GM12878 (cell line): Measurements from ENCODE around the gene XPNPEP1. TPM values are rescaled to one million over a fixed set of nuclear protein-coding genes. Genes with fewer than 3 reads are reported as not detected.

Experiments
- ATAC-seq: fragments of 200-7000 bp; cut with Tn5 transposase; 3 replicates; pipeline ENCODE4 v1.9.1; 2020; ENCODE audit warnings: mild to moderate bottlenecking, moderate library complexity
- BruUV-seq: library from RNA; stranded (reverse); fragments of 400-500 nt; replicated peaks from 2 replicates; lab custom pipeline; 2021; lab: Mats Ljungman, UMichigan
- CTCF ChIA-PET: fragments of 300-600 bp; sonication (Branson Sonifier 250); formaldehyde crosslinking; extraction: SDS; loops from one replicate; lab custom pipeline; 2021; ENCODE audit warnings: inconsistent platforms; lab: Yijun Ruan, JAX
- POLR2A ChIA-PET: fragments of 350-600 bp; formaldehyde crosslinking; extraction: SDS; loops from one replicate; lab custom pipeline; 2021; ENCODE audit warnings: inconsistent platforms; lab: Charles Lee
- RAD21 ChIA-PET: fragments of 300-600 bp; sonication (Branson Sonifier 250); formaldehyde crosslinking; loops from one replicate; lab custom pipeline; 2023; ENCODE audit warnings: antibody characterized with exemption; ENCODE audit not compliant: unreplicated experiment; lab: Charles Lee
- SMC1A ChIA-PET: fragments of 300-600 bp; sonication (Branson Sonifier 250); formaldehyde crosslinking; loops from one replicate; lab custom pipeline; 2023; ENCODE audit not compliant: unreplicated experiment, uncharacterized antibody; lab: Charles Lee
- DNase-seq: peaks from one replicate; pipeline ENCODE4 v3.0.0-alpha.2; 2011; ENCODE audit warnings: low read depth, low spot score
- FAIRE-seq: peaks from 3 replicates; lab custom pipeline; 2011; peaks lifted over from hg19 to GRCh38; lab: Jason Lieb, UNC
- H2AFZ ChIP-seq: 2 replicates; pipeline ENCODE4 v1.6.0; 2011; ENCODE audit warnings: low read depth, low read length, control low read depth; ENCODE audit not compliant: control insufficient read depth
- H3K27ac ChIP-seq: 2 replicates; pipeline ENCODE4 v1.5.1; 2011; ENCODE audit warnings: control low read depth; ENCODE audit not compliant: control insufficient read depth, insufficient read depth
- H3K27me3 ChIP-seq, 2 experiments: replicated peaks in 1 of 2; 2 replicates each; pipeline versions ENCODE4 v1.6.0 to v1.6.1; 2011; ENCODE audit warnings: low read length in 1 of 2; ENCODE audit not compliant: control insufficient read depth in 2 of 2, insufficient read depth in 2 of 2
- H3K36me3 ChIP-seq, 2 experiments: 2 replicates each; pipeline ENCODE4 v1.5.1; 2011; ENCODE audit warnings: low read length in 1 of 2; ENCODE audit not compliant: control insufficient read depth in 2 of 2, insufficient read depth in 2 of 2
- H3K4me1 ChIP-seq: 2 replicates; pipeline ENCODE4 v1.6.1; 2011; ENCODE audit warnings: mild to moderate bottlenecking, low read length, moderate library complexity, mixed read lengths; ENCODE audit not compliant: control insufficient read depth, insufficient read depth
- H3K4me2 ChIP-seq: 2 replicates; pipeline ENCODE4 v1.6.0; 2011; ENCODE audit warnings: control low read depth; ENCODE audit not compliant: control insufficient read depth, insufficient read depth
- H3K4me3 ChIP-seq: fragments of 200-600 bp; sonication (generic); 2 replicates; pipeline ENCODE4 v1.5.1; 2016
- H3K79me2 ChIP-seq: 2 replicates; pipeline ENCODE4 v1.6.0; 2011; ENCODE audit warnings: low read length; ENCODE audit not compliant: control insufficient read depth, insufficient read depth
- H3K9ac ChIP-seq: 2 replicates; pipeline ENCODE4 v1.8.0; 2011; ENCODE audit warnings: low read length, control low read depth, mixed read lengths; ENCODE audit not compliant: control insufficient read depth, insufficient read depth
- H3K9me3 ChIP-seq: replicated peaks from 3 replicates; pipeline ENCODE4 v1.5.1; 2011; ENCODE audit warnings: mild to moderate bottlenecking, low read length; ENCODE audit not compliant: control insufficient read depth, insufficient read depth
- H4K20me1 ChIP-seq: 2 replicates; pipeline ENCODE4 v1.6.0; 2011; ENCODE audit not compliant: control insufficient read depth, insufficient read depth
- ATF7 ChIP-seq: fragments of 450-650 bp; IDR thresholded peaks from 2 replicates; pipeline ENCODE4 v1.6.1; 2016; ENCODE audit warnings: low read depth, mild to moderate bottlenecking
- BHLHE40 ChIP-seq, 2 experiments: fragments of 450-650 bp in 1 of 2; IDR thresholded peaks; 2 replicates each; pipeline ENCODE4 v1.6.1; 2011 to 2017; ENCODE audit warnings: low read depth in 2 of 2, borderline replicate concordance in 1 of 2, improper control_type of control experiment in 1 of 2, low read length in 1 of 2, mild to moderate bottlenecking in 1 of 2
- BMI1 ChIP-seq: fragments of 450-650 bp; IDR thresholded peaks from 2 replicates; pipeline ENCODE4 v1.6.1; 2016; ENCODE audit warnings: mild to moderate bottlenecking, moderate library complexity, borderline replicate concordance
- CREM ChIP-seq: IDR thresholded peaks from 2 replicates; pipeline ENCODE4 v1.6.1; 2014; ENCODE audit warnings: antibody characterized with exemption, low read depth
- GABPA ChIP-seq: IDR thresholded peaks from 2 replicates; pipeline ENCODE4 v1.6.1; 2014; ENCODE audit warnings: antibody characterized with exemption, low read depth, mild to moderate bottlenecking, inconsistent platforms
- IKZF1 ChIP-seq: fragments of 450-650 bp; conservative IDR thresholded peaks from 2 replicates; pipeline ENCODE4 v1.6.1; 2017; ENCODE audit warnings: antibody characterized with exemption, mild to moderate bottlenecking
- MTA3 ChIP-seq: IDR thresholded peaks from 2 replicates; pipeline ENCODE4 v1.6.1; 2012; ENCODE audit warnings: low read length, inconsistent platforms, borderline replicate concordance
- RBBP5 ChIP-seq: fragments of 200-600 bp; sonication (generic); conservative IDR thresholded peaks from 2 replicates; pipeline ENCODE4 v1.6.1; 2016
- SMAD1 ChIP-seq: fragments of 450-650 bp; IDR thresholded peaks from 2 replicates; pipeline ENCODE4 v1.6.1; 2018; ENCODE audit warnings: mild to moderate bottlenecking, low read depth; ENCODE audit not compliant: partially characterized antibody
- SREBF1 ChIP-seq: IDR thresholded peaks from 2 replicates; pipeline ENCODE4 v1.6.1; 2012; ENCODE audit warnings: mild to moderate bottlenecking, low read length
- SUPT20H ChIP-seq: IDR thresholded peaks from 2 replicates; pipeline ENCODE4 v1.6.1; 2011; ENCODE audit warnings: low read depth, mild to moderate bottlenecking, low read length, moderate library complexity, borderline replicate concordance; ENCODE audit not compliant: control insufficient read depth
- ZBED1 ChIP-seq: IDR thresholded peaks from 2 replicates; pipeline ENCODE4 v1.6.1; 2016; ENCODE audit warnings: borderline replicate concordance
- ZNF274 ChIP-seq: IDR thresholded peaks from one replicate; pipeline ENCODE4 v1.8.0; 2011; ENCODE audit not compliant: insufficient read length, insufficient read depth
- WGBS: methylation state at CpG from one replicate; pipeline ENCODE4 v1.1.6; 2016; ENCODE audit warnings: low lambda C conversion rate; ENCODE audit not compliant: insufficient replicate concordance, insufficient coverage; ENCODE audit errors: missing lambda C conversion rate; 5-methylcytosine and 5-hydroxymethylcytosine counted together
- in situ Hi-C: fragments of 300-500 bp; cut with MboI; formaldehyde crosslinking; loops from 9 replicates; pipeline ENCODE4 v1.14.3; 2018; ENCODE audit warnings: mixed read lengths
- intact Hi-C: fragments of 100-400 bp; cut with micrococcal nuclease; formaldehyde crosslinking; loops from one replicate; pipeline ENCODE4 v1.14.2; 2022; ENCODE audit not compliant: unreplicated experiment
- polyA plus RNA-seq, 11 experiments: library from polyadenylated mRNA; depleted of rRNA in 4 of 11; unstranded in 6 of 11; stranded (reverse) in 5 of 11; fragments of >200 nt; fragmentation: Nextera tagmentation in 4 of 11; fragmentation: Illumina TruSeq in 1 of 11; extraction: Ambion mirVana in 4 of 11; extraction: Trizol in 1 of 11; gene quantifications; 1 replicate in 1 of 11; 2 replicates in 10 of 11; pipeline versions ENCODE4 v1.2.1 to v1.2.3, GENCODE V29; 2011 to 2016; ENCODE audit warnings: inconsistent platforms in 2 of 11, missing spikeins in 2 of 11, low read depth in 1 of 11
- total RNA-seq, 4 experiments: library from RNA; depleted of rRNA in 3 of 4; stranded (reverse); fragments of >200 nt in 3 of 4; fragmentation: Illumina TruSeq in 1 of 4; extraction: Trizol in 1 of 4; gene quantifications; 2 replicates each; pipeline versions ENCODE4 v1.2.1 to v1.2.3, GENCODE V29; 2013 to 2021
- TF ChIP-seq, protein P1 (sequence below): fragments of 150-350 bp; IDR thresholded peaks from 2 replicates; pipeline ENCODE4 v1.6.1; 2014; ENCODE audit warnings: mild to moderate bottlenecking, low read depth, low read length
- TF ChIP-seq, protein P2 (sequence below): fragments of 450-650 bp; IDR thresholded peaks from 2 replicates; pipeline ENCODE4 v1.6.1; 2017; ENCODE audit warnings: mild to moderate bottlenecking, low read depth, inconsistent platforms; ENCODE audit not compliant: poor library complexity, severe bottlenecking

The XPNPEP1 gene
- total and polyA plus RNA-seq, 10 of the 15 experiments (the other 5 are each of a cell fraction or from before 2014, with no cell fraction given), result 22.7 to 108 (median 43.5) TPM

DNA sequence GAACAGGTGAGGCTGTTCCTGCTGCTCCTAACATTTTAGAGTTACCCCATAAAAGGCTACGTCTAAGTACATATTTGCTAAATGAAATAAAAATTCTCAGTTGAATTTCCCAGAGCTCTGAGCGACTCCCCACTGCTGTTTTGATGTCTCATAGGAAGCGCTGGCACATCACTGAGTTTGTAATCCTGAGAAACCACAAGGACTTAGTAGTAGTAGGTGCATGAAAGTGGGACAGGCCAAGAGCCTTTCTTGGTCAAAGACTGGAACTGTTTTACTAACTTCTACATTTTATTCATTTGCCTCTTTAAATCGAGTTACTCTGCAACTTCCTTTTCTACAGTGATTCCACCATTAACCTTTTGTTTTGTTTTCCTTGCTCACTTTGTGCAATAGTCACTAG, 85.9 kb downstream of the XPNPEP1 start:
- WGBS, result 0% methylated on average over 4 of the region's 4 CpGs
- ATAC-seq (no peak), FAIRE-seq (no peak), DNase-seq (no peak)
- intact Hi-C loops (no loop called here), in situ Hi-C loops (no loop called here)
- Histone ChIP-seq H3K4me2 (no peak overlapping the region), H3K36me3 (no peaks in the 10 kb centered on the region), H3K4me3 (no peak overlapping the region), H3K27ac (no peak overlapping the region), H4K20me1 (no peaks in the 10 kb centered on the region), H2AFZ (no peak overlapping the region), H3K4me1 (no peaks in the 10 kb centered on the region), H3K9me3 (no peaks in the 10 kb centered on the region), H3K79me2 (no peaks in the 10 kb centered on the region), H3K27me3 (peaks cover 0 to 2% of the 10 kb centered on the region in 2 experiments; a peak in 2 of 4 replicates), H3K9ac (no peak overlapping the region)
- SMC1A ChIA-PET, result no interaction called here
- RAD21 ChIA-PET, result no interaction called here
- TF ChIP-seq SMAD1 (no peak), ATF7 (no peak), SUPT20H (no peak)
- CTCF ChIA-PET, result interaction anchor here (1.0 kb wide), 1 partner anchor 14 kb away, joined by 3 read pairs; no protein-coding TSS in a partner anchor
- POLR2A ChIA-PET, result no interaction called here
- BruUV-seq, result no TSS peak

DNA sequence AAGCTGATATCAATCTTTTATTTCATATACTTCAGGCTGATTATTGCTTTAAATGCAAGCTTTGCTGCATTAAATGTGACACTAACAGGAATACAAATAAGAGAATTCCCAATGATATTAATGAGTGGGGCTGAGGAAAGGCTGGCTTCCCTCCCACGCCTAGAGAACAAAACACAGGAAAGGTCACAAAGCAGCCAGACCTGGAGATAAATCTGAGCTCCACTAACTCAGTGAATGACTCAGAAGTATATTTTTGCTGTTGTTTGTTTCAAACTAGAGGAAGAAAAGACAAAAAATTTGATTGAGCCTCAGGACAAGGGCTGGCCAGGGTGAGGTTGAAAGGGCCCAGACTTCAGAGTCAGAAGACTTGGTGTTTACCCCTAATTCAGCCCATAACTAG, 88.1 kb downstream of the XPNPEP1 start:
- no TSS peak for BruUV-seq
- DNase-seq, result no peak
- no peak overlapping the region for H3K9ac ChIP-seq
- H3K4me1 ChIP-seq, result no peaks in the 10 kb centered on the region
- ATAC-seq, result no peak
- H3K27me3 ChIP-seq, result peaks cover 0 to 2% of the 10 kb centered on the region in 2 experiments; a peak in 1 of 4 replicates
- H3K4me2 ChIP-seq, result no peak overlapping the region
- H4K20me1 ChIP-seq, result no peaks in the 10 kb centered on the region
- SMC1A ChIA-PET, result no interaction called here
- RAD21 ChIA-PET, result no interaction called here
- no peak overlapping the region for H2AFZ ChIP-seq
- no peaks in the 10 kb centered on the region for H3K9me3 ChIP-seq
- POLR2A ChIA-PET, result no interaction called here
- no peak overlapping the region for H3K27ac ChIP-seq
- WGBS, result 8% methylated on average over 1 of the region's 1 CpG
- H3K79me2 ChIP-seq, result no peaks in the 10 kb centered on the region
- in situ Hi-C loops (no loop called here), intact Hi-C loops (no loop called here)
- FAIRE-seq, result no peak
- H3K4me3 ChIP-seq, result no peak overlapping the region
- CTCF ChIA-PET, result no interaction called here
- H3K36me3 ChIP-seq, result no peaks in the 10 kb centered on the region
- no peak for TF ChIP-seq RBBP5
- TF ChIP-seq ZNF274, result no peak
- TF ChIP-seq, protein P1, sequence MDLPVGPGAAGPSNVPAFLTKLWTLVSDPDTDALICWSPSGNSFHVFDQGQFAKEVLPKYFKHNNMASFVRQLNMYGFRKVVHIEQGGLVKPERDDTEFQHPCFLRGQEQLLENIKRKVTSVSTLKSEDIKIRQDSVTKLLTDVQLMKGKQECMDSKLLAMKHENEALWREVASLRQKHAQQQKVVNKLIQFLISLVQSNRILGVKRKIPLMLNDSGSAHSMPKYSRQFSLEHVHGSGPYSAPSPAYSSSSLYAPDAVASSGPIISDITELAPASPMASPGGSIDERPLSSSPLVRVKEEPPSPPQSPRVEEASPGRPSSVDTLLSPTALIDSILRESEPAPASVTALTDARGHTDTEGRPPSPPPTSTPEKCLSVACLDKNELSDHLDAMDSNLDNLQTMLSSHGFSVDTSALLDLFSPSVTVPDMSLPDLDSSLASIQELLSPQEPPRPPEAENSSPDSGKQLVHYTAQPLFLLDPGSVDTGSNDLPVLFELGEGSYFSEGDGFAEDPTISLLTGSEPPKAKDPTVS, result no peak
- TF ChIP-seq BHLHE40 (IDR thresholded peaks at IDR 0.05; ENCODE audit: borderline replicate concordance in 1 of 2, low read depth in 2 of 2, low read length in 1 of 2), result no peak
- TF ChIP-seq ZBED1, result no peak
- TF ChIP-seq GABPA, result no peak
- no peak for TF ChIP-seq CREM
- no peak for TF ChIP-seq BMI1
- no peak for TF ChIP-seq MTA3
- no peak for TF ChIP-seq SREBF1
- TF ChIP-seq, protein P2, sequence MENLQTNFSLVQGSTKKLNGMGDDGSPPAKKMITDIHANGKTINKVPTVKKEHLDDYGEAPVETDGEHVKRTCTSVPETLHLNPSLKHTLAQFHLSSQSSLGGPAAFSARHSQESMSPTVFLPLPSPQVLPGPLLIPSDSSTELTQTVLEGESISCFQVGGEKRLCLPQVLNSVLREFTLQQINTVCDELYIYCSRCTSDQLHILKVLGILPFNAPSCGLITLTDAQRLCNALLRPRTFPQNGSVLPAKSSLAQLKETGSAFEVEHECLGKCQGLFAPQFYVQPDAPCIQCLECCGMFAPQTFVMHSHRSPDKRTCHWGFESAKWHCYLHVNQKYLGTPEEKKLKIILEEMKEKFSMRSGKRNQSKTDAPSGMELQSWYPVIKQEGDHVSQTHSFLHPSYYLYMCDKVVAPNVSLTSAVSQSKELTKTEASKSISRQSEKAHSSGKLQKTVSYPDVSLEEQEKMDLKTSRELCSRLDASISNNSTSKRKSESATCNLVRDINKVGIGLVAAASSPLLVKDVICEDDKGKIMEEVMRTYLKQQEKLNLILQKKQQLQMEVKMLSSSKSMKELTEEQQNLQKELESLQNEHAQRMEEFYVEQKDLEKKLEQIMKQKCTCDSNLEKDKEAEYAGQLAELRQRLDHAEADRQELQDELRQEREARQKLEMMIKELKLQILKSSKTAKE, result no peak
- TF ChIP-seq IKZF1, result no peak
